Mucosa of stomach (tissue), 1 donor: ENCODE data around the gene EFS.

Experiments used
- H3K27me3 ChIP-seq: one replicate; pipeline ENCODE4 v1.7.0; 2013; ENCODE audit warnings: mild to moderate bottlenecking, low read length; ENCODE audit not compliant: control insufficient read depth, insufficient read depth
- H3K36me3 ChIP-seq: one replicate; pipeline ENCODE4 v1.7.0; 2013; ENCODE audit warnings: low read length; ENCODE audit not compliant: control insufficient read depth, insufficient read depth
- H3K4me1 ChIP-seq: one replicate; pipeline ENCODE4 v1.7.0; 2013; ENCODE audit warnings: mild to moderate bottlenecking, low read length; ENCODE audit not compliant: control insufficient read depth, insufficient read depth
- H3K4me3 ChIP-seq: one replicate; pipeline ENCODE4 v1.7.0; 2013; ENCODE audit warnings: low read length
- H3K9ac ChIP-seq: one replicate; pipeline ENCODE4 v1.7.0; 2013; ENCODE audit warnings: mild to moderate bottlenecking, low read length, moderate library complexity
- H3K9me3 ChIP-seq: one replicate; pipeline ENCODE4 v1.7.0; 2013; ENCODE audit warnings: mild to moderate bottlenecking, low read length, moderate library complexity; ENCODE audit not compliant: control insufficient read depth
- donor health status: Pancreatic carcinoma.

Gene EFS

GRCh38 chr14:23307687-23308644 is 57.0 kb downstream of the EFS start:
- peak overlapping the region; percentile 94 for H3K4me3 ChIP-seq
- H3K9me3 ChIP-seq = no peaks in the 10 kb centered on the region

GRCh38 chr14:23307146-23307530 is 57.8 kb downstream of the EFS start:
- peak overlapping the region; percentile 97 for H3K9ac ChIP-seq
- no peaks in the 10 kb centered on the region for H3K36me3 ChIP-seq
- H3K4me1 ChIP-seq = peaks cover 37% of the 10 kb centered on the region
- H3K27me3 ChIP-seq = no peaks in the 10 kb centered on the region
- no peaks in the 10 kb centered on the region for H3K9me3 ChIP-seq
- peak overlapping the region; percentile 94 for H3K4me3 ChIP-seq

More at GRCh38 chr14:23307687-23308644, 57.0 kb downstream of the EFS start:
- H3K27me3 ChIP-seq = no peaks in the 10 kb centered on the region
- no peaks in the 10 kb centered on the region for H3K36me3 ChIP-seq
- H3K4me1 ChIP-seq = peaks cover 37% of the 10 kb centered on the region
- peak overlapping the region; percentile 97 for H3K9ac ChIP-seq

- peak within 1 kb of the TSS; percentile 94 for H3K4me3 ChIP-seq
- peak within 1 kb of the TSS; percentile 97 for H3K9ac ChIP-seq
- H3K27me3 ChIP-seq = no peaks in the 10 kb centered on the region
- H3K9me3 ChIP-seq = no peaks in the 10 kb centered on the region
- H3K4me1 ChIP-seq = peaks cover 37% of the 10 kb centered on the region
- H3K36me3 ChIP-seq = no peaks in the 10 kb centered on the region
Observed at GRCh38 chr14:23306412-23307145, 58.4 kb downstream of the EFS start, which contains the start of gene BCL2L2. TSS of gene BCL2L2 (plus strand) at chr14:23306833. CDS start at chr14:23307768, 935 bp downstream.
